AG08395 (cell line): Measurements from ENCODE around the gene CTXND2.
"Not testable (repeated sequence)": the region's sequence is repeated elsewhere in the genome, so short reads cannot be mapped to it uniquely, and the experiment has no call there.

ENCODE experiments used
- DNase-seq: peaks from one replicate; pipeline ENCODE4 v3.0.0; 2012; ENCODE audit warnings: mixed read lengths, low spot score

Gene CTXND2

DNA sequence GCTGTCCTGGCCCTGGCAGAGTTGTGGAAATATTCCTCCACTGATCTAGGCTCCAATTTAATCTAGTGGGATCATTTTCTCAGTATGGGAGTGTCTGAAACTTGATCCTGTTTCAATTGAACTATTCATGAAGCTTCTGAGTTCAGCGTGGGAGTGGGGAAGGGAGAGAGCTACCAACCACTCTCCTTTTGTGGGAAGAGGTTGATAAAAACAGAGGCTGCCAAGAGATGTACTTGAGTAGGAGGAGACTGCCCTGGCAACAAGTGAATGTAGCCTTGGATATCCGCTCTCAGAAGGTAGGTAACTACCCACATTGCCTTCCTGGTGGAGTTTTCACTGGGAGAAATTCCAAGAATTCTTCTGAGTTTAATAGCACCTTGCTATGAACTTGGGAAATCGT is at the start of gene CTXND2:
TSS of gene CTXND2 (plus strand) at position 119 of the 400 bp plus-strand sequence. CDS start 25,179 bp downstream, outside the sequence.
- DNase-seq: no peak

DNA sequence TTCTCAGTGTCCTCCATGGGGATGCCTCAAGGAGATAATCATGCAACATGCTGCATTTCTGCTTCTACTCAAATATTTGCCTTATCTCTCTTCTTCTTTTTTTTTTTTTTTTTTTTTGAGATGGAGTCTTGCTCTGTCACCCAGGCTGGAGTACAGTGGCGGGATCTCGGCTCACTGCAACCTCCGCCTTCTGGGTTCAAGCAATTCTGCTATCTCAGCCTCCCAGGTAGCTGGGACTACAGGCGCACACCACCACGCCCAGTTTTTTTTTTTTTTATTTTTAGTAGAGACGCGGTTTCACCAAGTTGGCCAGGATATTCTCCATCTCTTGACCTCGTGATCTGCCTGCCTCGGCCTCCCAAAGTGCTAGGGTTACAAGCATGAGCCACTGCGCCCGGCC is 46.1 kb upstream of the CTXND2 start:
- DNase-seq: not testable (repeated sequence)

DNA sequence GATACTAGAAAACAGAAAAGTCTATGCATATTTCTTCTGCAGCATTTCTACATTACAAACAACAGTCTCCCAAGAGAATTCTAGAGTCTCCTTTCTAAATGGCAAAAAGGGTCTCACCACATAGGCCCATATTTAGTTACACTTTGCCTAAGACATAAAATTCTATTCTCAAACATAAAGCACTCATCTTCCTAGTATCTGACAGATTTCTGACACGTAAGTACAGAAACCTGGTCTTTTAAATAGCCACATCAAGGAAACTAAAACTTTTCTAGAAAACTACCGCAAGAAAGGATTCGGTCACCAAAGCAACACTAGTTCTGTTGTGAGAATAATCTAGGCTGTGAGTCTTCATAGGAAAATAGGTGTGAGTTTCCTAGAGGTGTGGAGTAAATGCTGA is 45.3 kb upstream of the CTXND2 start:
- no peak for DNase-seq

DNA sequence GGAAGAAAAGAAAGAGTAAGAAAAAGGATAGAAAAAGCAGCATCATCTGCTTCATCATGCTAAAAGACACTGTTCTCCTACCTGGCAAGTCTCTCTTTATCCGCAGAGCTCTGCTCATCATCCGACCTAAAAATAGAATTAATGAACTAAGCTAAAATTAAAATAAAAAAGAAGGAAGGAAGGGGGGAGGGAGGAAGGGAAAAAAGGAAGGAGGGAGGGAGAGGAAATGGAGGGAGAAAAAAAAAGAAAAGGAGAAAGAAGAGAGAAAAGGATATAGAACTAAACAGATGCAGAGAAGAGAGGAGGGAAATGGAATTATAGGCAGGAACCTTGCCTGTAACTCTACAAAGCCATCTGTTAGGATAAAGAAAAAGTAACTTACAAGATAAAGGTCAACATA is 44.6 kb upstream of the CTXND2 start:
- DNase-seq: no peak

GRCh38 chr1:150842964-150843363 is 44.0 kb upstream of the CTXND2 start:
- DNase-seq: no peak

- no peak for DNase-seq
Measured at GRCh38 chr1:150843474-150843873, 43.5 kb upstream of the CTXND2 start.

DNA sequence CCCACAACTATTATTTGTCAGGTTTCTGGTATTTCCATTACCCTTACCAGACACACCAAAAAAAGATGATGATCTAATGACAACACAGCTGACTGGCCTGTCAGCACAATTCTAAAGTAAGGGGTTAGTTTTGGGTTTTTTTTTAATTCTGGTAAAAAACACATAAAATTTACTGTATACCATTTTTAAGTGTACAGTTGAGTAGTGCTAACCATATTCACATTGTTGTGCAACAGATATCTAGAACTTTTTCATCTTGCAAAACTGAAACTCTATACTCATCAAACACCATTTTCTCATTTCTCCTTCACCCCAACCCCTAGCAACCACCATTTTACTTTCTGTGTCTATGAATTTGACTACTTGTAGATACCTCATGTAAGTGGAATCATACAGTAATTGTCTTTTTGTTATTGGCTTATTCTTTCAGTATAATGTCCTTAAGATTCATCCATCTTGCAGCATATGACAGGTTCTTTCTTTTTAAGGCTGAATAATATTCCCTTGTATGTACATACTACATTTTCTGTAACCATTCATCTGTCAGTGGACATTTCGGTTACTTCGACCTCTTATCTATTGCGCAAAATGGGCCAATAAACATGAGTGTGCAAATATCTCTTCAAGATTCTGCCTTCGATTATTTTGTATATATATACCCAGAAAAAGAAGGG is 40.3 kb upstream of the CTXND2 start:
- no peak for DNase-seq

- not testable (repeated sequence) for DNase-seq
Measured at GRCh38 chr1:150850801-150851362, 36.1 kb upstream of the CTXND2 start.

GRCh38 chr1:150852734-150853133 is 34.2 kb upstream of the CTXND2 start:
- not testable (repeated sequence) for DNase-seq

- DNase-seq: no peak
Measured at GRCh38 chr1:150863724-150864123, 23.2 kb upstream of the CTXND2 start.

DNA sequence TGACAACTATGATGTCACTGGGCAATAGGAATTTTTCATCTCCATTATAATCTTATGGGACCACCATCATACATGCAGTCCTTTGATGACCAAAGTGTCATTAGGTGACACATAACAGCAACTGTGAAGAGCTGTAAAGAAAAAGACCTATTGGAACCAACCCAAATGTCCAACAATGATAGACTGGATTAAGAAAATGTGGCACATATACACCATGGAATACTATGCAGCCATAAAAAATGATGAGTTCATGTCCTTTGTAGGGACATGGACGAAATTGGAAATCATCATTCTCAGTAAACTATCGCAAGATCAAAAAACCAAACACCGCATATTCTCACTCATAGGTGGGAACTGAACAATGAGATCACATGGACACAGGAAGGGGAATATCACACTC is 22.7 kb upstream of the CTXND2 start:
- DNase-seq: not testable (repeated sequence)

GRCh38 chr1:150869683-150870082 is 17.3 kb upstream of the CTXND2 start:
- no peak for DNase-seq

DNA sequence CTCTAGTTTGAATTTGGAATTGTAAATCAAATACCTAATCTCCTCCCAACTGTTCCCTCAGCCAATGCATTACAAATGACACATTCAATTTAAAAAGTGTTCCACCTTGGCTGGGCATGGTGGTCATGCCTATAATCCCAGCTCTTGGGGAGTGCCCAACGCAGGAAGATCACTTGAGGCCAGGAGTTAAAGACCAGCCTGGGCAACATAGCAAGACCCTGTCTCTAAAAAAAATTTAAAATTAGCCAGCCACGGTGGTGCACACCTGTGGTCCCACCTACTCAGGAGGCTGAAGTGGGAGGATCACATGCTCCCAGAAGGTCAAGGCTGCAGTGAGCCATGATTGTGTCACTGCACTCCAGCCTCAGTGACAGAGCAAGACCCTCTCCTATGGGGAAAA is 14.4 kb upstream of the CTXND2 start:
- DNase-seq: no peak

GRCh38 chr1:150873521-150873920 is 13.4 kb upstream of the CTXND2 start:
- DNase-seq: no peak

DNA sequence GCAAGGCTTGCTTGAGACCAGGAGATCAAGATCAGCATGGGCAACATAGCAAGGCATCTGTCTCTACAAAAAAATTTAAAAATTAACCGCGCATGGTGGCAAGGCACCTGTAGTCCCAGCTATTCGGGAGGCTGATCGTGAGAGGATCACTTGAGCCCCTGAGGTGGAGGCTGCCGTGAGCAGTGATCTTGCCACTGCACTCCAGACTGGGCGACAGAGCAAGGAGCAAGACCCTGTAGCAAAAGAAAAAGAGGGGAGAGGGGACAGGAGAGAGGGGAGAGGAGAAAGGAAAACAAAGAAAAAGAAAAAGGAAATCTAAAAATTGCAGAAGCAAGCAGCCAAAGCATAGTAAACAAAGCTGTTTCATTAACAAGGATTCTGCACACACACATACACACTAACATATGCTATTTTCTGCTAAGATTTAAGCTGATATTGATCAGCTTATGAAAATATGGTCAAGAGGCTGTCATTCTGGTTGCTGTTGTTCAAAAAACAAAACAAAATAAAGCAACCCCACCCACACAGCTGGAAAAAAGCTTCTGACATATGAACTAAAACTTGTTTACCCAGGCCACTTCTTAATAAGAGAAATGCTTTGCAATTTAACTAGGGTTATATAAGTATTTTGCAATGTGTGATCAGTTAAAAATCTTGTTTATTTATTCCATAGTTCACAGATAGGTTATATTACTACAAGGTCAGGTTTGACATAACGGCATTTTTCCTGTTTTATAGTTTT is 12.3 kb upstream of the CTXND2 start:
- DNase-seq: no peak

- no peak for DNase-seq
Measured at GRCh38 chr1:150875197-150876118, 11.5 kb upstream of the CTXND2 start.

- peak; percentile 32 for DNase-seq
Measured at GRCh38 chr1:150876119-150876454, 10.8 kb upstream of the CTXND2 start.

- DNase-seq: not testable (repeated sequence)
Measured at GRCh38 chr1:150878931-150879330, 8.0 kb upstream of the CTXND2 start.

GRCh38 chr1:150881331-150882070 is 5.4 kb upstream of the CTXND2 start:
- peak; percentile 77 for DNase-seq

- DNase-seq: not testable (repeated sequence)
Measured at GRCh38 chr1:150883121-150883520, 3.8 kb upstream of the CTXND2 start.

GRCh38 chr1:150888727-150889126 is 1.8 kb downstream of the CTXND2 start:
- DNase-seq: no peak

GRCh38 chr1:150890033-150890416 is 3.1 kb downstream of the CTXND2 start:
- DNase-seq: no peak
